ACC112 (cell line): Measurements from ENCODE around the gene GIN1.
"Not testable (repeated sequence)": the region's sequence is repeated elsewhere in the genome, so short reads cannot be mapped to it uniquely, and the experiment has no call there.

Experiments used
- H2AFZ ChIP-seq: fragments of 200-600 bp; sonication (generic); one replicate; pipeline ENCODE4 v1.6.0; 2017; ENCODE audit warnings: antibody characterized with exemption, low read length; ENCODE audit not compliant: unreplicated experiment
- H3K27ac ChIP-seq: fragments of 200-600 bp; sonication (generic); 2 replicates; pipeline ENCODE4 v1.5.1; 2014; ENCODE audit warnings: low read depth, mild to moderate bottlenecking, antibody characterized with exemption, low read length, moderate library complexity
- H3K27me3 ChIP-seq: fragments of 200-600 bp; sonication (generic); 2 replicates; pipeline ENCODE4 v1.6.1; 2014; ENCODE audit warnings: mild to moderate bottlenecking, antibody characterized with exemption, low read length, moderate library complexity, mixed read lengths; ENCODE audit not compliant: insufficient read depth
- H3K36me3 ChIP-seq: fragments of 200-600 bp; sonication (generic); 2 replicates; pipeline ENCODE4 v1.6.1; 2016; ENCODE audit warnings: mild to moderate bottlenecking, antibody characterized with exemption, low read length, moderate library complexity, mixed read lengths; ENCODE audit not compliant: insufficient read depth
- H3K4me1 ChIP-seq: fragments of 200-600 bp; sonication (generic); one replicate; pipeline ENCODE4 v1.6.1; 2016; ENCODE audit warnings: low read length, mixed read lengths; ENCODE audit not compliant: insufficient read depth, unreplicated experiment, control insufficient read depth
- H3K4me3 ChIP-seq: fragments of 200-600 bp; sonication (generic); 2 replicates; pipeline ENCODE4 v1.5.1; 2014; ENCODE audit warnings: mild to moderate bottlenecking, low read depth, low read length
- H3K79me2 ChIP-seq: fragments of 200-600 bp; sonication (generic); one replicate; pipeline ENCODE4 v1.6.0; 2016; ENCODE audit warnings: low read length; ENCODE audit not compliant: control insufficient read depth, unreplicated experiment, insufficient read depth

Gene GIN1

GRCh38 chr5:103089272-103089671 is 30.7 kb downstream of the GIN1 start:
- H3K27ac ChIP-seq: no peak overlapping the region
- no peaks in the 10 kb centered on the region for H3K4me1 ChIP-seq
- no peaks in the 10 kb centered on the region for H3K27me3 ChIP-seq
- H2AFZ ChIP-seq: no peak overlapping the region
- H3K4me3 ChIP-seq: no peak overlapping the region
- no peaks in the 10 kb centered on the region for H3K79me2 ChIP-seq
- peaks cover 23% of the 10 kb centered on the region for H3K36me3 ChIP-seq

GRCh38 chr5:103086547-103086946 is 33.4 kb downstream of the GIN1 start:
- H3K4me1 ChIP-seq: no peaks in the 10 kb centered on the region
- H3K27me3 ChIP-seq: no peaks in the 10 kb centered on the region
- peaks cover 20% of the 10 kb centered on the region for H3K36me3 ChIP-seq
- H3K4me3 ChIP-seq: no peak overlapping the region
- H3K79me2 ChIP-seq: no peaks in the 10 kb centered on the region
- H3K27ac ChIP-seq: no peak overlapping the region
- H2AFZ ChIP-seq: no peak overlapping the region

- Histone ChIP-seq H3K79me2 (no peaks in the 10 kb centered on the region), H3K36me3 (0 out of 2 replicates have a peak, but pooled peaks cover under 1% of the 10 kb centered on the region), H3K27ac (no peak overlapping the region), H2AFZ (no peak overlapping the region), H3K4me3 (no peak overlapping the region), H3K4me1 (no peaks in the 10 kb centered on the region), H3K27me3 (no peaks in the 10 kb centered on the region)
Measured at GRCh38 chr5:103079796-103080195, 40.1 kb downstream of the GIN1 start.

DNA sequence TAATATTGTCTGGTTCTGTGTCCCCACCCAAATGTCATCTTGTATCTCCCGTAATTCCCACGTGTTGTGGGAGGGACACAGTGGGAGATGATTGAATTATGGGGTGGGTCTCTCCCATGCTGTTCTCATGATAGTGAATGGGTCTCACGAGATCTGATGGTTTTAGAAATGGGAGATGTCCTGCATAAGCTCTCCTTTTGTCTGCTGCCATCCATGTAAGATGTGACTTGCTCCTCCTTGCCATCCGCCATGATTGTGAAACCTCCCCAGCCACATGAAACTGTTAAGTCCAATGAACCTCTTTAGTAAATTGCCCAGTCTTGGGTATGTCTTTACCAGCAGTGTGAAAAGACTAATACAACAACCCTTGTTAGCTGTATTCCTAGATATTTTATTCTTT is 44.5 kb downstream of the GIN1 start:
- Histone ChIP-seq H2AFZ (no peak overlapping the region), H3K4me3 (no peak overlapping the region), H3K79me2 (no peaks in the 10 kb centered on the region), H3K27me3 (no peaks in the 10 kb centered on the region), H3K36me3 (no peaks in the 10 kb centered on the region), H3K27ac (no peak overlapping the region), H3K4me1 (no peaks in the 10 kb centered on the region)

- H3K4me1 ChIP-seq, H3K4me3 ChIP-seq, H3K27me3 ChIP-seq, H3K27ac ChIP-seq, H3K79me2 ChIP-seq, H2AFZ ChIP-seq, H3K36me3 ChIP-seq: not testable (repeated sequence)
Measured at GRCh38 chr5:103073500-103073899, 46.4 kb downstream of the GIN1 start.

- no peaks in the 10 kb centered on the region for H3K79me2 ChIP-seq
- no peaks in the 10 kb centered on the region for H3K36me3 ChIP-seq
- no peaks in the 10 kb centered on the region for H3K27me3 ChIP-seq
- H3K27ac ChIP-seq: no peak overlapping the region
- no peaks in the 10 kb centered on the region for H3K4me1 ChIP-seq
- H2AFZ ChIP-seq: no peak overlapping the region
- no peak overlapping the region for H3K4me3 ChIP-seq
Measured at GRCh38 chr5:103066326-103066725, 53.6 kb downstream of the GIN1 start.

DNA sequence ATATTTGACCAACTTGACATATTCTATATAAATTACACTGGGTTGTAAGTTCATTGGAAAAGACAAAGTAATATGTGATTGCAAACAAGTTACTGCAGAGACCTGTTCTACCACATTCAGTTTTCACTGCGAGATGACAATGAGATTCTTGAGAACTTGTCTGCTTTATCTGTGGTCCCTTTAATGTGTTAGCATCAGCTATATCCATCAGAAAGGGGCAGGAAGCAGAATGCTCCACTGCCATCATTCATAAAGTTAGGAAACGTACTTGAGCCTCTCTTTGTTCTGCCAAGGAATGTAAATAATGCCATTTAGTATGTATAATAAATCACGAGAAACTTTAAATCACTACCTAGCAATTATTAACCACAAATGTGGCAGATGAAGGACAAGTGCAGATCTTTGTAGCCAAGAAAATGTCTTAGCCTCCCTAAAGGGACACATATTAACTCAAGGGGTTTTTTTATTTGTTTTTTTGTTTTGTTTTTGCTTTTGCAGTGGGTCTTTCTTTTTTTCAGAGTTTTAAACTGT is 59.4 kb downstream of the GIN1 start:
- Histone ChIP-seq H3K27me3 (no peaks in the 10 kb centered on the region), H2AFZ (no peak overlapping the region), H3K27ac (no peak overlapping the region), H3K4me1 (no peaks in the 10 kb centered on the region), H3K36me3 (no peaks in the 10 kb centered on the region), H3K4me3 (no peak overlapping the region), H3K79me2 (no peaks in the 10 kb centered on the region)

DNA sequence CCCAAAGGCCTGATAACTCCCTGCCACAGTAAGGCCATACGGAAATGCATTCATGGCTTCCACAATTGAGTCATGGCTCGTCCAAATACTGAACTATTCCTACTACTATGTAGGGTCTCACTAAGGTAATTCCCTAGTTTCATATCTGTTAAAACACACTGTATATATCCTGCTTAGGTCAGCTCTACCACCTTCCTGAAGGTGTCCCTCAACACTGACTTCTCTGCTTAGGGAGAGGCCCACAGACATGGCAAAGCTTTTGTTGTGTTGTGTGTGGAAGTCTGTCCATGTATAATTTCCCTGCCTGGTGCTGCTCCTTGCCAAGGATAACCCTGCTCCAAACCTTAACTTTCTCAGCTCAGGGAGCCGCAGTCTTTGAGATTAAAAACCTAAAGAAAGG is 60.4 kb downstream of the GIN1 start:
- H3K4me1 ChIP-seq: no peaks in the 10 kb centered on the region
- H3K27ac ChIP-seq: no peak overlapping the region
- H3K4me3 ChIP-seq: no peak overlapping the region
- H3K36me3 ChIP-seq: no peaks in the 10 kb centered on the region
- H3K79me2 ChIP-seq: no peaks in the 10 kb centered on the region
- H3K27me3 ChIP-seq: no peaks in the 10 kb centered on the region
- peak overlapping the region; percentile 63 for H2AFZ ChIP-seq

DNA sequence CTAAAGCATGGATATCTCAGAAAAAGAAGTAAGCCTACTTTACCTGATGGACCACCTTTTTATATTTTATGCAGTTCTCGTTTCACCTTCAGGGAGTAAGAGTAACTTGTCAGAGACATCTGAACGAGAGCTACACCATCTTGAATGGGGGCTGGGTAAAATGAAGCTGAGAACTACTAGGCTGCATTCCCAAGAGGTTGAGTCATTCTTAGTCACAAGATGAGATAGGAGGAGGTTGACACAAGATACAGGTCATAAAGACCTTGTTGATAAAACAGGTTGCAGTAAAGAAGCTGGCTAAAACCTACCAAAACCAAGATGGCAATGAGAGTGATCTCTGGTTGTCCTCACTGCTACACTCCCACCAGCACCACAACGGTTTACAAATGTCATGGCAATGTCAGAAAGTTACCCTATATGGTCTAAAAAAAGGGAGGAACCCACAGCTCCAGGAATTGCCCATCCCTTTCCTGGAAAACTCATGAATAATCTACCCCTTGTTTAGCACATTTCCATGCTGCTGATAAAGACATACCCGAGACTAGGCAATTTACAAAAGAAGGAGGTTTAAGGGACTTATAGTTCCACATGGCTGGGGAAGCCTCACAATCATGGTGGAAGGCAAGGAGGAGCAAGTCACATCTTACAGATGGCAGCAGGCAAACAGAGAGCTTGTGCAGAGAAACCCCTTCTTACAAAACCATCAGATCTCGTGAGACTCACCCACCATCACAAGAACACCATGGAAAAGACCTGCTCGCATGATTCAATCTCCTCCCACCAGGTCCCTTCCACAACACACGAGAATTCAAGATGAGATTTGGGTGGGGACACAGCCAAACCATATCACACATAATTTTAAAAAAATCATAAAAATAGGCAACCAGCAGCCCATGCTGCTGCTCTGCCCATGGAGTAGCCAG is 62.5 kb downstream of the GIN1 start:
- Histone ChIP-seq H3K27ac (no peak overlapping the region), H3K27me3 (no peaks in the 10 kb centered on the region), H3K4me1 (no peaks in the 10 kb centered on the region), H2AFZ (peak overlapping the region; percentile 17), H3K36me3 (no peaks in the 10 kb centered on the region), H3K4me3 (no peak overlapping the region), H3K79me2 (no peaks in the 10 kb centered on the region)

GRCh38 chr5:103046706-103047105 is 73.2 kb downstream of the GIN1 start:
- H3K36me3 ChIP-seq, H3K4me3 ChIP-seq, H3K4me1 ChIP-seq, H3K27me3 ChIP-seq, H3K79me2 ChIP-seq, H2AFZ ChIP-seq, H3K27ac ChIP-seq: not testable (repeated sequence)

- Histone ChIP-seq H3K27me3 (no peaks in the 10 kb centered on the region), H2AFZ (peak overlapping the region; percentile 63), H3K4me1 (no peaks in the 10 kb centered on the region), H3K27ac (no peak overlapping the region), H3K4me3 (no peak overlapping the region), H3K36me3 (no peaks in the 10 kb centered on the region), H3K79me2 (no peaks in the 10 kb centered on the region)
Measured at GRCh38 chr5:103041071-103041676, 78.8 kb downstream of the GIN1 start.
